Fibroblast of skin of left biceps (primary cell): ENCODE data around the gene HDAC9.
A peak's percentile ranks its signal among the peaks of the same experiment; 100 is the strongest.

Experiments
- DNase-seq, 2 experiments: peaks; one replicate each; pipeline ENCODE4 v3.0.0-alpha.2; 2013; ENCODE audit warnings: low read depth in 2 of 2

HDAC9 gene

GRCh38 chr7:18494406-18494805 is 1.1 kb upstream of the HDAC9 start:
- no peak for DNase-seq

DNA sequence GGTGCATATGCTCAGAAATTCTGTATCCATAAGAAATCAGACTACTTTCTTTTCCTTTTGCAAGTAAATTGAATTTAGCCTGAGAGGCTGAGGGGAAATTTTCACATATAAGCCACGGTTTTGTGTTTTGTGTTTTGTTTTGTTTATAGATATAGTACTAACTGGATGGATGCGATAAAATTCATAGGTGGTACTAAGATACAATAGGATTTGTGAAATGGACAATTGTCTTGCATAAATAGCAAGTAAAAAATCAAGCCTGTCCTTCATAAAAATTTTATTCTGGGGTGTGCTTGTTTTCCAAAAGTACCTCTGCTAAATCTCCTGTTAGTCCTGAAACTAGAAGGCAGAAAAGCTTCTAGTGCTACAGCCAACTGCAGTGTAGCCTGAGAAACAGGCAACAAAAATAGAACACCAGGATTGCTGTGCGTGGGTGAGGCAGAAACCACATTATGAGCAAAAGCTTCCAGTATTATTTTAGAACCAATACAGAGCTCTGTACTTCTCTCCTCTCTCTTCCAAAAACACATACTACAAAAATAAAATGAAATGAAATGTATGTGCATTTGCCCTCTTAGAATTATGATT is 634 bp upstream of the HDAC9 start:
- no peak for DNase-seq

DNA sequence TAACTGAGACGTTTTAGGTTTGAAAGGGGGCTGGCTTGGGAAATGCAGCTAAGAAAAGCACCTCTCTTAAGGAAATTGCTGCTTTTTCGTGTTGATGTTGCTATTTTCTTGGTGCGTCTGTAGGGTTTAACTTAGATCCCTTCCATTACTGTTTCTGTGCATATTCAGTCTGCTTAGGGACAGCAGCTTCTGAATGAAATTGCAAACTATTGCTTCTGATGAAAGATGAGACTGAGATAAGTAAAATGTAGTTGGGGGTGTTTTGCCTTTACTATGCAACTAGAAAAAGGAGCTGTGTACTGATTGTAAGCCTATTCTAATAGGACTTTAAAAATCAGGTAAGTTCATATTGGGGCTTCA is 772 bp downstream of the HDAC9 start:
- DNase-seq: no peak

- no peak for DNase-seq
These were observed 1.5 kb downstream of the HDAC9 start for GRCh38 chr7:18497082-18497481.

- DNase-seq: no peak
These were observed 2.3 kb downstream of the HDAC9 start for GRCh38 chr7:18497800-18498199.

DNA sequence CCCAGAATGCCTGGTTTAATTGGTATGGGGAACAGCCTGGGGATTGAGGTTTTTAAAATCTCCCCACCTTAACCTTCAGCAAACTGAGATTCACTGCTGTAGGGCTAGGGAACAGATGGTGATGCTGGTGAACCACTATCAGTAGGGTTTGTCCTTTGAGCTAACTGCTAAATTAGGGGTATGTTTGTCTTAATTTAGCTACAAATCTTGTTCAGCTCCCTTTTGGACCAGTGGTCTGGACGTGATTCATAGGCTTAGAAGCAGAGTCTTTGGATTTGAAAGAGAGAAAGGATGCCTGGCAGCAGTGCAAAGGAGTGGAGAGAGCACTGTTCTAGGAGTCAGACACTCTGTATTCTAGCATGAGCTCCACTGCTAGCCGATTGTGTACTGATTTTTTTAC is 2.8 kb downstream of the HDAC9 start:
- DNase-seq: no peak

DNA sequence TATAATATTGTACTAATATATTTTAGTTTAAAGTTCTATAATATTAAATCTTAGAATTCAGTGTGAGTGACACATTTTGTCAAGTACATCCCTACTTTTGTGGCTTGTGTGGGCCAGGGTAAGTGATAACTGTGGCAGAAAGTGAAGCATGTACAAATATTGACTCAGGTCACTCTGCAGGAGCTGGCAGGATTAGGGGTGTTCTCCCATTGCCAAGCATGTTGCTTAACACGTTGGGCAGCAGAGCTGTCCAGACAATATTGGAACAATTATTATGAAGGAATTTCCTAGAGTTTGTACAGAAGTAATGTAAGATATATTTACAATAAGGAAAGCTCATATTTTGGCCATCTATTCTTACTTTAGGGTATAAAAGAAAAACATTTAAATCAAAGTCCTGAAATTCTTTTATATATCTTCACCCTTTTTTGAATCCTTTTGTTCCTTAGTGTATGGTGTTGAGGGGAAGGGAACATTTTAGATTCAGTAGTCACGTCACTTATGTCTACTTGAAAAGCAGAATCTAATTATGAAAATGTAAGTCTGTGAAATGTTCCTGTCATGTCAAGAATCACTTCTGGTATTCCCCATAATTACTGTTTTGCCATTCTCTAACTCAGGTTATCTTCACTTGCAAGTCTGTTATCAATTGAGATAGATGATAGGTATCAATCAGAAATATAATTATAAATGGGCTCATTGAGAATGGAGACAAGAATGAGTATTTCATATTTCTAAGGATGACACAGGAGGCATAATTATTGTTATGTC is 4.0 kb downstream of the HDAC9 start:
- no peak for DNase-seq

DNA sequence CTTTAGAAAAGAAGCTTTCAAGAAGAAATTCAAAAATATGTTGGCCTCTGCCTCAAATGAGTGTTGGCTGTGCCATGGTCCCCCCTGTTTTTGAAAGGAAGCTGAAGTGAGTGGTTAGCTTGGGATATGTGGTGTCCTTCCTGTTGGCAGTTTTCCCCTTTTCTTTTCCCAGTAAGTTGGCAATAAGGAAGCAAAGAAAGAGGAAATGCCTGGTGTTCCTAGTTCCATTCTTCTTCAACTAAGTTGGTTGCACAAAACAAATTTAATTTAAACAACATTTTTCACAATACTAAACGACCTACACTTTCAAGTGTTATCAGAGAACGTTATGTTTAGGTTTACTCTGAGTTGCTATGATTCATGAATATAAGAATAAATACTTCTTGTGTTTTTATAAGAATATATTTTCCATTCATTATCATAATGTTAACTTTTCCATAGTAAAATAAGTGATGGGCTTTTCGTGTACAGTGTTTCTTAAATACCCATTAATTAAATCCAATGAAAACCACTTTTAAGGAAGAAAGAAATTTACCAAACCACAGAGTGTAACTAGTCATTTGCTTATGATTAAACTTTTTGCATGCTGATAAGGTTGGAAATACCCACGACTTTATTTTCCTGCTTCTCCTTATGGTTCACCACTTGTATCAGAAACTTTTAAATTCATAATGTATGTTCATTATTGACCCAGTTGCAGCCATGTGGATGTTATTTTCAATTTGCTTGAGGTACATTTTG is 7.7 kb downstream of the HDAC9 start:
- DNase-seq: no peak

DNA sequence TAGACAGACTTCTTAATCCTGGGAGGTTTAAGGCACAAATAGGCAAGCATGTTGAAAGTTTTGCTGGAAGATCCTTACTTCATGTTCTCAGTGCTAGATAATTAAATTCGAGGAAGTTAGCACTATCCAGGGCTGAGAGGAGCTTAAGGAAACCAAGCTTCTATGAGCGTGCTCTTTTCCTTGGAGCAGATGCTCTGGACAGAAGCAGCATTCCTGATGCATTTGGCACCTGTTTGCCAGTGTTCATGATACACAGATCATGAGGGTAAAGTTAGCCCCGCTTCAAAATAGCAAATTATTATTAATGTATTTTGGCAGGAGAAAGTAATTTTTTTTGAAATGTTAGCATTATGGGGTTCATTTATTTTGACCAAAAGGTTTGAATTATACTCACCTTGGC is 9.4 kb downstream of the HDAC9 start:
- DNase-seq: no peak

GRCh38 chr7:18505870-18506460 is 10.4 kb downstream of the HDAC9 start:
- DNase-seq: no peak

DNA sequence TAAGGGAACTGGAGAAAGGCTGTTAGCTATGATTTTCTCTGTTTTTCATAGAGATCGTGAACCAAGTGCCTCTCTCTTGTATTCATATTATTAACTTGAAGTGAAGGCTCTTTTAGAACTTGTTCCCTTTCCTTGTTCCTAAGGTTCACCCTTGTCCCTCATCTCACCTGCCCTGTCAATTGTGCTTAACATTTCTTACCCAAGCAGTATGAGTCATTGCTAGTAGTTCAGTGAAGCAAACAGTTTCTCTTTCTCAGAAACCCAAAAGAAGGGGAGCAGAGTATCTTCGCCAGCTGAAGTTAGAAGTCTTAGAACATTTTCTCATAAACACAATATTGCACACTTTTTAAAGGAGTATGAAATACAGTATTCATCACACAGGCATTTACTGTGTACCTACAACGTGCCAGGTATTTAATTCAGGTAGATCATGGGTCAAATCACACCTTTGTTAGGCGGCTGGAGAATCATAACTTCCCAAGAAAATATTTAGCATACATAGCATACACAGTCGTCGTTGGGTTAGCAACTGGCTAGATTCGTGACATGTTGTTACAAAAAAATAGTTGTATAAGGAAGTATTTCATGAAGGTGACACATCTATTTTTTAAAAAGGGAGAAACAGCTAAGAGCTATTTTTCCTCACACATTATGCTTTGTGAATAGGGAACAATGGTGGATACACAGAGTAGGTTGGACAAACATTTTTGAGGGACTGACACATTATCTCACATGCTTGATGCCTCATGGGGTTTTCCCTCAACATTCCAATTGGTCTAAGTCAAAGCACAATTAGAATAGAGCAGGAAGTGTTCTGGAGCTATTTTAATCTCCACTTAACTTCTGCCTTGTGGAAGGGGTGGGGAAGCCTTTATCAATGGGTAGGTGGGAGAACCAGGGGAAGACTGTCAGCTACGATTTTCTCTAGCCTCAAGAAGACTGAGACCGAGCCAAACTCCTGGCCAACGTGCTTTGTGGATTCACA is 13.2 kb downstream of the HDAC9 start:
- peak; percentile 88 for DNase-seq

DNA sequence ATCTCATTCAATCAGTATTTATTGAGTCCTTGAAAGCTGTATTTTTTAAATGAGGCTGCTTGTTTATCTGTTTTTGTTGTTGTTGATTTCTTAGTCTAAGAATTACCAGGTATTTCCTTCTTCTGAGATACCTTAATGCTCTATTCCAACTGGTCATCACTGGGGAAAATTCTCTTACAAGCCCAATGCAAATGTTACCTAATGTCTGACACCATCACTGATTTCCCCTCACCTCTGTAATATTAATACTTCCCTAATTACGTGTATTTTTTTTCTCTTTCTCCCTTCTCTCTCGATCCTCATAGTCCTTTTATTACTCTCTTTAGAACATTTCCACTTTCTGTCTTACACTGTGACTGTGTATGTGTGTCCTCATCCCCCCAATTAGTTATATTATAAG is 13.9 kb downstream of the HDAC9 start:
- no peak for DNase-seq

GRCh38 chr7:18511351-18512140 is 16.0 kb downstream of the HDAC9 start:
- DNase-seq: no peak

GRCh38 chr7:18513343-18513742 is 17.8 kb downstream of the HDAC9 start:
- no peak for DNase-seq

DNA sequence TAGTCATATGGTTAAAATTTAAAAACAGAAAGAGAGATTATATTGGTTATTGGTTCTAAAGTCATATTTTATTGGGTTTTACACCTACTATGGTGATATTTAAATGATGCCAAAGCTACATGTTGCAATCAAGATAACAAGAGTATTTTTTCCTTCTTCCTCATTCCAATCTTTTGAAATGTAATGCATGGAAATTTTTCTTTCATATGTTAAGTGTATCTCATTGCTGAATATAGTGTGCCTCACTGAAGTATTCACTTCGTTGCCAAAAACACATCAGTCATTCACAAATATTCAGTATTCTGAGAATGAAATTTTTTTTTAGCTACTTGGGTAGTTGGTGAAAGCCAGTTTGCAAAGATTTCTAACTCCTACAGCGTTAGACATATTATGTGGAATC is 19.5 kb downstream of the HDAC9 start:
- peak; percentile 57 to 58 for DNase-seq

- DNase-seq: no peak
These were observed 22.1 kb downstream of the HDAC9 start for GRCh38 chr7:18517646-18518045.

DNA sequence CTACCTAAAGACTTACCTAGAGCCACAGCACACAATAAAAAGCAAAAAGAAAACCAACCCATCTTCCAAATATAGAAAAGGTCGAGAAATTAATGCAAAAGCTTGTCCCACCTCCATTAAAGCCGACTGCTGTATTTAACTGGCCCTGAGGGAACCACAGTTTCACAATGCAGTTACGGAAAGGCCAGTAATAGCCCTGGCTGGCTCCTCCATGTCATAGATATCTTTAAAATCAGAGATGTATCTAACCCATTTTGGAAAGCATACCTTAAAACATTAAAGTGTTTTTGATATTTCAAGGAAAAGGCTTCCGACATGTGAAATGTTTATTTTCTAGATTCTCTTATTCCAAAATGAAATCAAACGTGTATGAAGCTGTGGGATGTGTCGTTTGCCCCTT is 23.0 kb downstream of the HDAC9 start:
- no peak for DNase-seq

DNA sequence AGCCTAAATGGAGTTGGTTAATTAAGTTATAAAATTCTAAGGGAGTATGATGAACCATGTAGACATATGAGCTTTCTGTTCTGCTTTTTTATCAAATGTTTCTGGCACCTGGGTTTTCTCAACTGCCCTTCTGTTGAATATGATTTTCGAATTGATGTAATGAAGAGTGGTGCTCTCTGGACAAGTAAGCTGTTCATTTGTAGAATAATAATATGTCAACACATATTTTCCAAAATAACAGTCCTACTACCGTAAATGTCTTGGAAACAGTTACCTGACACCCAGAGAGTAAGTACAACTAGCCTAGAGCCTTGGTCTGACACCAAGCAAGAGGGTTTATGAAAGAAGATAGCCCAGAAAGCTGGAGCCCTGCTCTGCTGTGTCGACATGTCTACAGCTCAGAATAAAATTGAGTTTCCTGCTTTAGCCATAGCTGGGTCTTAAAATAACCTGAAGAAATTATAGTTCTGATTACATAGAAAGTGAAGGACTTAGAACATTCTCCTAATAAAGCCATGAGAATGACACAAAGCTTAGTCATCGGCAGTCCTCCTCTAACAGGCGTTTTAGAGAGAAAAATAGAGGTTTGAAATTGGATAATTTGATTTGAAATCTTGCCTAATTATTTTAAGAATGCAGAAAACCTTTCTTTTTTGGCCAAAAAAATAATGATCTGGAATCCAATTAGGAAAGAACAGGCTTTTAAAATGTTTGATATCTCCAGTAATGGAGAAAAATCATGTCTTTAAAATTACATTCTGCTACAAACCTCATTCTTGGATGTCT is 25.1 kb downstream of the HDAC9 start:
- DNase-seq: peak in 1 of 2 experiments; percentile 36

DNA sequence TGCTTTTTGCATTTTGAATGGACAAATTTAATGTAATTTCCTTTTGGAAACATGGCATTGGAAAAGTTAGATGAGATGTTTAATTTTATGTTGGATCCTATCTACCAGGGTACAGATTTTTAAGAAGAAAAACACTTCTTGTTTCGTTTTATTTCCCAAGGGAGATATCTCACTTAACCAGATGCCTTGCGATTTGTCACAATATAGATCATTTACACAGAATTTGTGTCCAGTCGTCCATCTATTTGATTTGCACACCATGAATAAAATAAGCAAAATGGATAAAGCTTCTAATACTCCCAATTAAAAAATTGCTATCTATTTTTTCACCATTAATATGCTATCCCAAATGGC is 25.7 kb downstream of the HDAC9 start:
- no peak for DNase-seq
